ENCODE results near the gene SFRP5.

GRCh38 chr10:97779492-97779891 lies 7.7 kb upstream of the SFRP5 start:
- TF ChIP-seq, protein P1, sequence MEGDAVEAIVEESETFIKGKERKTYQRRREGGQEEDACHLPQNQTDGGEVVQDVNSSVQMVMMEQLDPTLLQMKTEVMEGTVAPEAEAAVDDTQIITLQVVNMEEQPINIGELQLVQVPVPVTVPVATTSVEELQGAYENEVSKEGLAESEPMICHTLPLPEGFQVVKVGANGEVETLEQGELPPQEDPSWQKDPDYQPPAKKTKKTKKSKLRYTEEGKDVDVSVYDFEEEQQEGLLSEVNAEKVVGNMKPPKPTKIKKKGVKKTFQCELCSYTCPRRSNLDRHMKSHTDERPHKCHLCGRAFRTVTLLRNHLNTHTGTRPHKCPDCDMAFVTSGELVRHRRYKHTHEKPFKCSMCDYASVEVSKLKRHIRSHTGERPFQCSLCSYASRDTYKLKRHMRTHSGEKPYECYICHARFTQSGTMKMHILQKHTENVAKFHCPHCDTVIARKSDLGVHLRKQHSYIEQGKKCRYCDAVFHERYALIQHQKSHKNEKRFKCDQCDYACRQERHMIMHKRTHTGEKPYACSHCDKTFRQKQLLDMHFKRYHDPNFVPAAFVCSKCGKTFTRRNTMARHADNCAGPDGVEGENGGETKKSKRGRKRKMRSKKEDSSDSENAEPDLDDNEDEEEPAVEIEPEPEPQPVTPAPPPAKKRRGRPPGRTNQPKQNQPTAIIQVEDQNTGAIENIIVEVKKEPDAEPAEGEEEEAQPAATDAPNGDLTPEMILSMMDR (IDR thresholded peaks at IDR 0.05) = no peak
- no peak for TF ChIP-seq SP1 (CRISPR knock-in tag; conservative IDR thresholded peaks at IDR 0.05)
- TF ChIP-seq, protein P2, sequence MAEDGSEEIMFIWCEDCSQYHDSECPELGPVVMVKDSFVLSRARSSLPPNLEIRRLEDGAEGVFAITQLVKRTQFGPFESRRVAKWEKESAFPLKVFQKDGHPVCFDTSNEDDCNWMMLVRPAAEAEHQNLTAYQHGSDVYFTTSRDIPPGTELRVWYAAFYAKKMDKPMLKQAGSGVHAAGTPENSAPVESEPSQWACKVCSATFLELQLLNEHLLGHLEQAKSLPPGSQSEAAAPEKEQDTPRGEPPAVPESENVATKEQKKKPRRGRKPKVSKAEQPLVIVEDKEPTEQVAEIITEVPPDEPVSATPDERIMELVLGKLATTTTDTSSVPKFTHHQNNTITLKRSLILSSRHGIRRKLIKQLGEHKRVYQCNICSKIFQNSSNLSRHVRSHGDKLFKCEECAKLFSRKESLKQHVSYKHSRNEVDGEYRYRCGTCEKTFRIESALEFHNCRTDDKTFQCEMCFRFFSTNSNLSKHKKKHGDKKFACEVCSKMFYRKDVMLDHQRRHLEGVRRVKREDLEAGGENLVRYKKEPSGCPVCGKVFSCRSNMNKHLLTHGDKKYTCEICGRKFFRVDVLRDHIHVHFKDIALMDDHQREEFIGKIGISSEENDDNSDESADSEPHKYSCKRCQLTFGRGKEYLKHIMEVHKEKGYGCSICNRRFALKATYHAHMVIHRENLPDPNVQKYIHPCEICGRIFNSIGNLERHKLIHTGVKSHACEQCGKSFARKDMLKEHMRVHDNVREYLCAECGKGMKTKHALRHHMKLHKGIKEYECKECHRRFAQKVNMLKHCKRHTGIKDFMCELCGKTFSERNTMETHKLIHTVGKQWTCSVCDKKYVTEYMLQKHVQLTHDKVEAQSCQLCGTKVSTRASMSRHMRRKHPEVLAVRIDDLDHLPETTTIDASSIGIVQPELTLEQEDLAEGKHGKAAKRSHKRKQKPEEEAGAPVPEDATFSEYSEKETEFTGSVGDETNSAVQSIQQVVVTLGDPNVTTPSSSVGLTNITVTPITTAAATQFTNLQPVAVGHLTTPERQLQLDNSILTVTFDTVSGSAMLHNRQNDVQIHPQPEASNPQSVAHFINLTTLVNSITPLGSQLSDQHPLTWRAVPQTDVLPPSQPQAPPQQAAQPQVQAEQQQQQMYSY (CRISPR knock-in tag; IDR thresholded peaks at IDR 0.05) = no peak
- no peak for TF ChIP-seq MAX (CRISPR knock-in tag; IDR thresholded peaks at IDR 0.05)
- no peak for TF ChIP-seq USF2 (CRISPR knock-in tag; IDR thresholded peaks at IDR 0.05)
- TF ChIP-seq, protein P3, sequence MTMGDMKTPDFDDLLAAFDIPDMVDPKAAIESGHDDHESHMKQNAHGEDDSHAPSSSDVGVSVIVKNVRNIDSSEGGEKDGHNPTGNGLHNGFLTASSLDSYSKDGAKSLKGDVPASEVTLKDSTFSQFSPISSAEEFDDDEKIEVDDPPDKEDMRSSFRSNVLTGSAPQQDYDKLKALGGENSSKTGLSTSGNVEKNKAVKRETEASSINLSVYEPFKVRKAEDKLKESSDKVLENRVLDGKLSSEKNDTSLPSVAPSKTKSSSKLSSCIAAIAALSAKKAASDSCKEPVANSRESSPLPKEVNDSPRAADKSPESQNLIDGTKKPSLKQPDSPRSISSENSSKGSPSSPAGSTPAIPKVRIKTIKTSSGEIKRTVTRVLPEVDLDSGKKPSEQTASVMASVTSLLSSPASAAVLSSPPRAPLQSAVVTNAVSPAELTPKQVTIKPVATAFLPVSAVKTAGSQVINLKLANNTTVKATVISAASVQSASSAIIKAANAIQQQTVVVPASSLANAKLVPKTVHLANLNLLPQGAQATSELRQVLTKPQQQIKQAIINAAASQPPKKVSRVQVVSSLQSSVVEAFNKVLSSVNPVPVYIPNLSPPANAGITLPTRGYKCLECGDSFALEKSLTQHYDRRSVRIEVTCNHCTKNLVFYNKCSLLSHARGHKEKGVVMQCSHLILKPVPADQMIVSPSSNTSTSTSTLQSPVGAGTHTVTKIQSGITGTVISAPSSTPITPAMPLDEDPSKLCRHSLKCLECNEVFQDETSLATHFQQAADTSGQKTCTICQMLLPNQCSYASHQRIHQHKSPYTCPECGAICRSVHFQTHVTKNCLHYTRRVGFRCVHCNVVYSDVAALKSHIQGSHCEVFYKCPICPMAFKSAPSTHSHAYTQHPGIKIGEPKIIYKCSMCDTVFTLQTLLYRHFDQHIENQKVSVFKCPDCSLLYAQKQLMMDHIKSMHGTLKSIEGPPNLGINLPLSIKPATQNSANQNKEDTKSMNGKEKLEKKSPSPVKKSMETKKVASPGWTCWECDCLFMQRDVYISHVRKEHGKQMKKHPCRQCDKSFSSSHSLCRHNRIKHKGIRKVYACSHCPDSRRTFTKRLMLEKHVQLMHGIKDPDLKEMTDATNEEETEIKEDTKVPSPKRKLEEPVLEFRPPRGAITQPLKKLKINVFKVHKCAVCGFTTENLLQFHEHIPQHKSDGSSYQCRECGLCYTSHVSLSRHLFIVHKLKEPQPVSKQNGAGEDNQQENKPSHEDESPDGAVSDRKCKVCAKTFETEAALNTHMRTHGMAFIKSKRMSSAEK (CRISPR knock-in tag; IDR thresholded peaks at IDR 0.05; ENCODE audit: borderline replicate concordance) = no peak
- TF ChIP-seq ATF1 (CRISPR knock-in tag; IDR thresholded peaks at IDR 0.05) = no peak
- no peak for TF ChIP-seq ZNF219 (CRISPR knock-in tag; IDR thresholded peaks at IDR 0.05; ENCODE audit: borderline replicate concordance)
- no peak for TF ChIP-seq FOXJ3 (CRISPR knock-in tag; IDR thresholded peaks at IDR 0.05; ENCODE audit: borderline replicate concordance)
- TF ChIP-seq IRF1 (CRISPR knock-in tag; IDR thresholded peaks at IDR 0.05) = no peak
